Measurements from ENCODE around the gene SH3TC1. TPM values are rescaled to one million over a fixed set of nuclear protein-coding genes. Genes with fewer than 3 reads are reported as not detected.

The SH3TC1 gene
- total RNA-seq, 2 experiments from 2014 or later = 119 to 127 TPM

- H3K27ac Mint-ChIP-seq = no peak overlapping the region
- H3K4me1 Mint-ChIP-seq (ENCODE audit: low read depth) = no peaks in the 10 kb centered on the region
- Histone ChIP-seq H3K27me3 (ENCODE audit: control insufficient read depth in 1 of 2, insufficient read depth in 2 of 2, low read length in 2 of 2) (no peaks in the 10 kb centered on the region), H3K27ac (ENCODE audit: low read depth in 1 of 2, low read length in 2 of 2) (no peak overlapping the region), H3K9me3 (ENCODE audit: control insufficient read depth in 1 of 2, insufficient read depth in 1 of 2, low read length in 2 of 2) (no peaks in the 10 kb centered on the region), H3K4me3 (ENCODE audit: low read length) (no peak overlapping the region), H3K4me1 (ENCODE audit: insufficient read depth, low read length) (peaks cover 3% of the 10 kb centered on the region), H3K36me3 (ENCODE audit: insufficient read depth, low read length) (no peaks in the 10 kb centered on the region)
- H3K36me3 Mint-ChIP-seq (ENCODE audit: low read depth) = no peaks in the 10 kb centered on the region
- ATAC-seq (ENCODE audit: poor library complexity) (no peak), DNase-seq (no peak)
- intact Hi-C loops (cut with DNase I, micrococcal nuclease) = no loop called here
- no peak overlapping the region for H3K4me3 Mint-ChIP-seq
- POLR2A ChIA-PET = no interaction called here
- no peaks in the 10 kb centered on the region for H3K9me3 Mint-ChIP-seq
- no peak for TF ChIP-seq CTCF (IDR thresholded peaks at IDR 0.05)
- H3K27me3 Mint-ChIP-seq = no peaks in the 10 kb centered on the region
- CTCF ChIA-PET = no interaction called here
Observed at GRCh38 chr4:8181119-8181518, 18.0 kb upstream of the SH3TC1 start.

GRCh38 chr4:8181844-8182243 lies 17.2 kb upstream of the SH3TC1 start:
- DNase-seq (no peak), ATAC-seq (ENCODE audit: poor library complexity) (no peak)
- ChIA-PET POLR2A (no interaction called here), CTCF (no interaction called here)
- Histone ChIP-seq H3K27ac (ENCODE audit: low read depth in 1 of 2, low read length in 2 of 2) (no peak overlapping the region), H3K36me3 (ENCODE audit: insufficient read depth, low read length) (no peaks in the 10 kb centered on the region), H3K27me3 (ENCODE audit: control insufficient read depth in 1 of 2, insufficient read depth in 2 of 2, low read length in 2 of 2) (no peaks in the 10 kb centered on the region), H3K4me3 (ENCODE audit: low read length) (no peak overlapping the region), H3K9me3 (ENCODE audit: control insufficient read depth in 1 of 2, insufficient read depth in 1 of 2, low read length in 2 of 2) (no peaks in the 10 kb centered on the region), H3K4me1 (ENCODE audit: insufficient read depth, low read length) (peaks cover 3% of the 10 kb centered on the region)
- Mint-ChIP-seq H3K36me3 (ENCODE audit: low read depth) (no peaks in the 10 kb centered on the region), H3K27ac (no peak overlapping the region), H3K4me3 (no peak overlapping the region), H3K9me3 (no peaks in the 10 kb centered on the region), H3K4me1 (ENCODE audit: low read depth) (no peaks in the 10 kb centered on the region), H3K27me3 (no peaks in the 10 kb centered on the region)
- no peak for TF ChIP-seq CTCF (IDR thresholded peaks at IDR 0.05)
- intact Hi-C loops (cut with DNase I, micrococcal nuclease) = no loop called here

- H3K9me3 ChIP-seq (ENCODE audit: control insufficient read depth in 1 of 2, insufficient read depth in 1 of 2, low read length in 2 of 2) = no peaks in the 10 kb centered on the region
- Mint-ChIP-seq H3K4me1 (ENCODE audit: low read depth) (no peaks in the 10 kb centered on the region), H3K4me3 (no peak overlapping the region), H3K9me3 (no peaks in the 10 kb centered on the region), H3K36me3 (ENCODE audit: low read depth) (no peaks in the 10 kb centered on the region), H3K27me3 (no peaks in the 10 kb centered on the region), H3K27ac (no peak overlapping the region)
- no peak overlapping the region for H3K27ac ChIP-seq (ENCODE audit: low read depth in 1 of 2, low read length in 2 of 2)
- no peak for TF ChIP-seq CTCF (IDR thresholded peaks at IDR 0.05)
- H3K4me1 ChIP-seq (ENCODE audit: insufficient read depth, low read length) = no peaks in the 10 kb centered on the region
- DNase-seq (no peak), ATAC-seq (ENCODE audit: poor library complexity) (no peak)
- no peak overlapping the region for H3K4me3 ChIP-seq (ENCODE audit: low read length)
- H3K36me3 ChIP-seq (ENCODE audit: insufficient read depth, low read length) = no peaks in the 10 kb centered on the region
- intact Hi-C loops (cut with DNase I, micrococcal nuclease) = no loop called here
- ChIA-PET CTCF (no interaction called here), POLR2A (no interaction called here)
- H3K27me3 ChIP-seq (ENCODE audit: control insufficient read depth in 1 of 2, insufficient read depth in 2 of 2, low read length in 2 of 2) = no peaks in the 10 kb centered on the region
Observed at GRCh38 chr4:8182294-8182693, 16.8 kb upstream of the SH3TC1 start.

Measured in CD4-positive, alpha-beta T cell (primary cell).